H9 (cell line): ENCODE data around the gene MEMO1. TPM values are rescaled to one million over a fixed set of nuclear protein-coding genes. Genes with fewer than 3 reads are reported as not detected.

Experiments
- DNase-seq: peaks from one replicate; pipeline ENCODE4 v3.0.0-alpha.2; 2017
- H2AFZ ChIP-seq: one replicate; pipeline ENCODE4 v1.6.1; 2013; ENCODE audit warnings: mild to moderate bottlenecking, low read length, control low read depth, moderate library complexity
- H2AK5ac ChIP-seq: 2 replicates; pipeline ENCODE4 v1.6.1; 2013; ENCODE audit warnings: low read length, control low read depth, mixed read lengths; ENCODE audit not compliant: insufficient read length
- H2BK120ac ChIP-seq: one replicate; pipeline ENCODE4 v1.6.1; 2013; ENCODE audit warnings: low read depth, mild to moderate bottlenecking, low read length, control low read depth, inconsistent platforms; ENCODE audit not compliant: poor library complexity, severe bottlenecking
- H2BK12ac ChIP-seq: 2 replicates; pipeline ENCODE4 v1.6.1; 2013; ENCODE audit warnings: low read length, control low read depth, mixed read lengths, low read depth; ENCODE audit not compliant: insufficient read length
- H2BK15ac ChIP-seq: 2 replicates; pipeline ENCODE4 v1.6.1; 2013; ENCODE audit warnings: low read depth, low read length, control low read depth
- H2BK20ac ChIP-seq: one replicate; pipeline ENCODE4 v1.6.1; 2013; ENCODE audit warnings: low read depth, mild to moderate bottlenecking, low read length, control low read depth, inconsistent platforms; ENCODE audit not compliant: poor library complexity, severe bottlenecking
- H2BK5ac ChIP-seq: 2 replicates; pipeline ENCODE4 v1.6.1; 2013; ENCODE audit warnings: low read length, control low read depth, mixed read lengths; ENCODE audit not compliant: insufficient read length
- H3K14ac ChIP-seq: 2 replicates; pipeline ENCODE4 v1.6.1; 2013; ENCODE audit warnings: low read length, control low read depth; ENCODE audit not compliant: insufficient read depth
- H3K18ac ChIP-seq: 2 replicates; pipeline ENCODE4 v1.6.1; 2013; ENCODE audit warnings: low read depth, mild to moderate bottlenecking, mixed read lengths, low read length, control low read depth; ENCODE audit not compliant: insufficient read length
- H3K23ac ChIP-seq: 2 replicates; pipeline ENCODE4 v1.6.1; 2013; ENCODE audit warnings: low read length, control low read depth, mixed read lengths, low read depth; ENCODE audit not compliant: insufficient read length
- H3K23me2 ChIP-seq: 2 replicates; pipeline ENCODE4 v1.6.1; 2013; ENCODE audit warnings: low read depth, mild to moderate bottlenecking, mixed read lengths, low read length, control low read depth; ENCODE audit not compliant: insufficient read length, poor library complexity, severe bottlenecking
- H3K27ac ChIP-seq: 2 replicates; pipeline ENCODE4 v1.5.1; 2013; ENCODE audit warnings: low read length, control low read depth, mixed read lengths, low read depth; ENCODE audit not compliant: insufficient read length
- H3K27me3 ChIP-seq: 2 replicates; pipeline ENCODE4 v1.6.1; 2013; ENCODE audit warnings: low read length, control low read depth, inconsistent platforms; ENCODE audit not compliant: insufficient read depth
- H3K4ac ChIP-seq: 2 replicates; pipeline ENCODE4 v1.6.1; 2013; ENCODE audit warnings: low read depth, mild to moderate bottlenecking, control low read depth, inconsistent platforms, low read length, moderate library complexity
- H3K4me1 ChIP-seq: 2 replicates; pipeline ENCODE4 v1.6.1; 2013; ENCODE audit warnings: low read length, control low read depth, inconsistent platforms; ENCODE audit not compliant: insufficient read depth
- H3K4me2 ChIP-seq: 2 replicates; pipeline ENCODE4 v1.6.1; 2013; ENCODE audit warnings: low read length, control low read depth, mixed read lengths; ENCODE audit not compliant: insufficient read length, insufficient read depth
- H3K56ac ChIP-seq: 2 replicates; pipeline ENCODE4 v1.6.1; 2013; ENCODE audit warnings: low read depth, mild to moderate bottlenecking, mixed read lengths, low read length, control low read depth; ENCODE audit not compliant: insufficient read length
- H3K79me1 ChIP-seq: 2 replicates; pipeline ENCODE4 v1.6.1; 2013; ENCODE audit warnings: low read depth, mild to moderate bottlenecking, moderate library complexity, low read length, control low read depth, inconsistent platforms; ENCODE audit not compliant: insufficient read depth, poor library complexity, severe bottlenecking
- H3K79me2 ChIP-seq: 2 replicates; pipeline ENCODE4 v1.6.1; 2013; ENCODE audit warnings: low read length, control low read depth, inconsistent platforms; ENCODE audit not compliant: insufficient read depth
- H3K9ac ChIP-seq: 2 replicates; pipeline ENCODE4 v1.6.1; 2013; ENCODE audit warnings: low read length, control low read depth, mixed read lengths; ENCODE audit not compliant: insufficient read length; ENCODE audit errors: extremely low read depth
- H3K9me3 ChIP-seq: one replicate; pipeline ENCODE4 v1.6.1; 2013; ENCODE audit warnings: low read depth, low read length, inconsistent platforms; ENCODE audit not compliant: control insufficient read depth
- H3T11ph ChIP-seq: one replicate; pipeline ENCODE4 v1.6.1; 2013; ENCODE audit warnings: mild to moderate bottlenecking, low read length, control low read depth, inconsistent platforms
- H4K20me1 ChIP-seq: one replicate; pipeline ENCODE4 v1.6.1; 2013; ENCODE audit not compliant: control insufficient read depth, insufficient read length, insufficient read depth
- H4K5ac ChIP-seq: 2 replicates; pipeline ENCODE4 v1.6.1; 2013; ENCODE audit warnings: low read depth, mild to moderate bottlenecking, mixed read lengths, low read length, control low read depth; ENCODE audit not compliant: insufficient read length
- H4K8ac ChIP-seq: replicated peaks from 2 replicates; pipeline ENCODE4 v1.6.1; 2013; ENCODE audit warnings: low read length, control low read depth, mixed read lengths, low read depth; ENCODE audit not compliant: insufficient read length
- H4K91ac ChIP-seq: 2 replicates; pipeline ENCODE4 v1.6.1; 2013; ENCODE audit warnings: low read depth, mild to moderate bottlenecking, moderate library complexity, mixed read lengths, low read length, control low read depth; ENCODE audit not compliant: insufficient read length
- H3K27ac Mint-ChIP-seq, 3 experiments: 2 replicates in 2 of 3; 3 replicates in 1 of 3; pipeline ENCODE4 v1.8.0; 2020 to 2021; ENCODE audit warnings: mixed read lengths in 3 of 3, mild to moderate bottlenecking in 1 of 3, moderate library complexity in 1 of 3
- H3K27me3 Mint-ChIP-seq: 2 replicates; pipeline ENCODE4 v1.8.0; 2021; ENCODE audit warnings: low read depth, mild to moderate bottlenecking, moderate library complexity, mixed read lengths
- H3K36me3 Mint-ChIP-seq, 3 experiments: 2 replicates in 2 of 3; 3 replicates in 1 of 3; pipeline ENCODE4 v1.8.0; 2020 to 2021; ENCODE audit warnings: low read depth in 3 of 3, mixed read lengths in 3 of 3; ENCODE audit not compliant: insufficient read depth in 1 of 3
- H3K4me1 Mint-ChIP-seq, 2 experiments: 2 replicates each; pipeline ENCODE4 v1.8.0; 2020; ENCODE audit warnings: mixed read lengths in 2 of 2
- H3K4me3 Mint-ChIP-seq, 2 experiments: 2 replicates in 1 of 2; 3 replicates in 1 of 2; pipeline ENCODE4 v1.8.0; 2020 to 2021; ENCODE audit warnings: mild to moderate bottlenecking in 2 of 2, mixed read lengths in 2 of 2, moderate library complexity in 1 of 2
- H3K9me3 Mint-ChIP-seq, 2 experiments: 2 replicates in 1 of 2; 3 replicates in 1 of 2; pipeline ENCODE4 v1.8.0; 2020; ENCODE audit warnings: mild to moderate bottlenecking in 2 of 2, mixed read lengths in 2 of 2, moderate library complexity in 1 of 2
- WGBS: extraction: QIAGEN DNeasy Blood & Tissue Kit; methylation state at CpG from one replicate; pipeline ENCODE4 v1.1.7; 2013; ENCODE audit warnings: missing lambda C conversion rate, low lambda C conversion rate, mixed read lengths; ENCODE audit not compliant: insufficient read length; ENCODE audit errors: extremely low coverage; 5-methylcytosine and 5-hydroxymethylcytosine counted together
- total RNA-seq: library from RNA; stranded (reverse); gene quantifications from 2 replicates; pipeline ENCODE4 v1.2.1, GENCODE V29; 2021
- TF ChIP-seq, protein P1 (sequence below): fragments of 200-600 bp; sonication (generic); conservative IDR thresholded peaks from 3 replicates; pipeline ENCODE4 v1.8.0; 2021; ENCODE audit warnings: antibody characterized with exemption, mild to moderate bottlenecking

The MEMO1 gene
- total RNA-seq, 1 experiment from 2014 or later, result 49.4 TPM

DNA sequence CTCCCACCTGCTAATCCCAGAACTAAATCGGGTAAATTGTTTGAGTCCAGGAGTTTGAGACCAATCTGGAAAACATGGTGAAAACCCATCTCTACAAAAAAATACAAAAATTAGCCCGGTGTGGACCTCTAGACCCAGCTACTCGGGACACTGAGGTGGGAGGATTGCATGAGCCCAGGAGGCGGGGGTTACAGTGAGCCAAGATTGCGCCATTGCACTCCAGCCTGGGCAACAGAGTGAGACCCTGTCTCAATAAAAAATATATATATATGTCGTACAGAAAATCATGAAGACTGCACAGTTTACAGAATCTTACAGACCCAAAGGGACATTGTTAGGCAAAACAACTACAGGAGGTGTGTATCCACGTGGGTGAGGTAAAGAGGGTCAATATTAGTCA, 32.8 kb upstream of the MEMO1 start:
- Histone ChIP-seq H2BK15ac (no peak overlapping the region), H2BK20ac (no peak overlapping the region), H4K20me1 (no peaks in the 10 kb centered on the region), H2BK12ac (no peak overlapping the region), H4K91ac (no peak overlapping the region), H3K79me1 (no peaks in the 10 kb centered on the region), H3K18ac (no peak overlapping the region), H4K5ac (no peak overlapping the region), H3K56ac (no peak overlapping the region), H3K27ac (no peak overlapping the region), H2AFZ (no peak overlapping the region), H3T11ph (no peak overlapping the region), H3K9ac (no peak overlapping the region), H3K4ac (no peak overlapping the region), H3K79me2 (peaks cover 4% of the 10 kb centered on the region; the same call in 1 of the 2 replicates), H3K14ac (no peak overlapping the region), H3K9me3 (no peaks in the 10 kb centered on the region), H2AK5ac (no peak overlapping the region), H3K4me1 (no peaks in the 10 kb centered on the region), H3K4me2 (no peak overlapping the region), H3K23ac (no peak overlapping the region), H4K8ac (no peak overlapping the region), H2BK120ac (no peak overlapping the region), H3K23me2 (peaks cover 4% of the 10 kb centered on the region), H3K27me3 (no peaks in the 10 kb centered on the region), H2BK5ac (no peak overlapping the region)
- no CpG with 5 or more reads among the region's 7 CpGs for WGBS
- Mint-ChIP-seq H3K27ac (no peak overlapping the region; a peak in 1 of 7 replicates), H3K4me1 (peaks cover 4 to 10% of the 10 kb centered on the region in 2 experiments), H3K36me3 (peaks cover 0 to 5% (median 0%) of the 10 kb centered on the region in 3 experiments; a peak in 2 of 7 replicates), H3K9me3 (no peaks in the 10 kb centered on the region), H3K4me3 (no peak overlapping the region), H3K27me3 (no peaks in the 10 kb centered on the region)
- TF ChIP-seq, protein P1, sequence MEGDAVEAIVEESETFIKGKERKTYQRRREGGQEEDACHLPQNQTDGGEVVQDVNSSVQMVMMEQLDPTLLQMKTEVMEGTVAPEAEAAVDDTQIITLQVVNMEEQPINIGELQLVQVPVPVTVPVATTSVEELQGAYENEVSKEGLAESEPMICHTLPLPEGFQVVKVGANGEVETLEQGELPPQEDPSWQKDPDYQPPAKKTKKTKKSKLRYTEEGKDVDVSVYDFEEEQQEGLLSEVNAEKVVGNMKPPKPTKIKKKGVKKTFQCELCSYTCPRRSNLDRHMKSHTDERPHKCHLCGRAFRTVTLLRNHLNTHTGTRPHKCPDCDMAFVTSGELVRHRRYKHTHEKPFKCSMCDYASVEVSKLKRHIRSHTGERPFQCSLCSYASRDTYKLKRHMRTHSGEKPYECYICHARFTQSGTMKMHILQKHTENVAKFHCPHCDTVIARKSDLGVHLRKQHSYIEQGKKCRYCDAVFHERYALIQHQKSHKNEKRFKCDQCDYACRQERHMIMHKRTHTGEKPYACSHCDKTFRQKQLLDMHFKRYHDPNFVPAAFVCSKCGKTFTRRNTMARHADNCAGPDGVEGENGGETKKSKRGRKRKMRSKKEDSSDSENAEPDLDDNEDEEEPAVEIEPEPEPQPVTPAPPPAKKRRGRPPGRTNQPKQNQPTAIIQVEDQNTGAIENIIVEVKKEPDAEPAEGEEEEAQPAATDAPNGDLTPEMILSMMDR, result no peak
- DNase-seq, result no peak
